Duodenal mucosa (tissue), 2 donors: ENCODE results near the gene PEPD.

Experiments
- H3K27ac ChIP-seq: one replicate; pipeline ENCODE4 v1.7.0; 2013; ENCODE audit warnings: low read depth, low read length
- H3K27me3 ChIP-seq, 2 donors: one replicate each; pipeline ENCODE4 v1.7.0; 2013; ENCODE audit warnings: low read length in 2 of 2, control low read depth in 1 of 2; ENCODE audit not compliant: insufficient read depth in 2 of 2, control insufficient read depth in 1 of 2
- H3K36me3 ChIP-seq, 2 donors: one replicate each; pipeline ENCODE4 v1.7.0; 2013; ENCODE audit warnings: low read length in 2 of 2, control low read depth in 1 of 2; ENCODE audit not compliant: insufficient read depth in 2 of 2, control insufficient read depth in 1 of 2
- H3K4me1 ChIP-seq, 2 donors: one replicate each; pipeline ENCODE4 v1.7.0; 2013; ENCODE audit warnings: low read length in 2 of 2, control low read depth in 1 of 2; ENCODE audit not compliant: insufficient read depth in 2 of 2, control insufficient read depth in 1 of 2
- H3K4me3 ChIP-seq, 2 donors: one replicate each; pipeline ENCODE4 v1.7.0; 2013; ENCODE audit warnings: low read length in 2 of 2, low read depth in 1 of 2
- H3K9ac ChIP-seq, 2 donors: one replicate each; pipeline ENCODE4 v1.7.0; 2013; ENCODE audit warnings: low read length in 2 of 2, low read depth in 1 of 2
- H3K9me3 ChIP-seq, 2 donors: one replicate each; pipeline ENCODE4 v1.7.0; 2013; ENCODE audit warnings: low read length in 2 of 2, control low read depth in 1 of 2; ENCODE audit not compliant: control insufficient read depth in 1 of 2

The PEPD gene

GRCh38 chr19:33469171-33470039, 52.2 kb downstream of the PEPD start:
- Histone ChIP-seq H3K27ac (no peak overlapping the region), H3K9ac (no peak overlapping the region), H3K36me3 (peaks cover 2 to 4% of the 10 kb centered on the region in 2 donors), H3K9me3 (no peaks in the 10 kb centered on the region), H3K4me1 (no peaks in the 10 kb centered on the region), H3K27me3 (no peaks in the 10 kb centered on the region), H3K4me3 (no peak overlapping the region)

- Histone ChIP-seq H3K9ac (no peak overlapping the region), H3K27ac (no peak overlapping the region), H3K9me3 (no peaks in the 10 kb centered on the region), H3K36me3 (peaks cover 4% of the 10 kb centered on the region in 2 donors), H3K4me1 (no peaks in the 10 kb centered on the region), H3K4me3 (no peak overlapping the region), H3K27me3 (no peaks in the 10 kb centered on the region)
These were observed 53.0 kb downstream of the PEPD start for GRCh38 chr19:33468361-33469170.

- Histone ChIP-seq H3K9me3 (no peaks in the 10 kb centered on the region), H3K4me1 (no peaks in the 10 kb centered on the region), H3K27ac (no peak overlapping the region), H3K27me3 (no peaks in the 10 kb centered on the region), H3K36me3 (peaks cover 4 to 10% of the 10 kb centered on the region in 2 donors), H3K9ac (no peak overlapping the region), H3K4me3 (no peak overlapping the region)
These were observed 53.7 kb downstream of the PEPD start for GRCh38 chr19:33467851-33468250.

- no peak overlapping the region for H3K27ac ChIP-seq
- no peak overlapping the region for H3K4me3 ChIP-seq
- no peaks in the 10 kb centered on the region for H3K4me1 ChIP-seq
- peaks cover 4 to 23% of the 10 kb centered on the region in 2 donors for H3K36me3 ChIP-seq
- H3K27me3 ChIP-seq = no peaks in the 10 kb centered on the region
- H3K9me3 ChIP-seq = no peaks in the 10 kb centered on the region
- no peak overlapping the region for H3K9ac ChIP-seq
These were observed 55.8 kb downstream of the PEPD start for GRCh38 chr19:33465834-33466233.

GRCh38 chr19:33465371-33465770, 56.2 kb downstream of the PEPD start:
- Histone ChIP-seq H3K4me1 (no peaks in the 10 kb centered on the region), H3K27ac (no peak overlapping the region), H3K9me3 (no peaks in the 10 kb centered on the region), H3K9ac (no peak overlapping the region), H3K27me3 (no peaks in the 10 kb centered on the region), H3K4me3 (no peak overlapping the region), H3K36me3 (peaks cover 4 to 27% of the 10 kb centered on the region in 2 donors)

GRCh38 chr19:33464733-33465115, 56.9 kb downstream of the PEPD start:
- Histone ChIP-seq H3K4me3 (no peak overlapping the region), H3K4me1 (no peaks in the 10 kb centered on the region), H3K9me3 (no peaks in the 10 kb centered on the region), H3K9ac (no peak overlapping the region), H3K27ac (no peak overlapping the region), H3K27me3 (no peaks in the 10 kb centered on the region), H3K36me3 (peaks cover 4 to 30% of the 10 kb centered on the region in 2 donors)

GRCh38 chr19:33464010-33464732, 57.4 kb downstream of the PEPD start:
- no peak overlapping the region for H3K9ac ChIP-seq
- no peak overlapping the region for H3K27ac ChIP-seq
- H3K4me3 ChIP-seq = no peak overlapping the region
- H3K27me3 ChIP-seq = no peaks in the 10 kb centered on the region
- H3K36me3 ChIP-seq = peaks cover 4 to 30% of the 10 kb centered on the region in 2 donors
- H3K4me1 ChIP-seq = no peaks in the 10 kb centered on the region
- H3K9me3 ChIP-seq = no peaks in the 10 kb centered on the region

GRCh38 chr19:33463199-33463598, 58.4 kb downstream of the PEPD start:
- Histone ChIP-seq H3K4me1 (no peaks in the 10 kb centered on the region), H3K9me3 (no peaks in the 10 kb centered on the region), H3K27me3 (no peaks in the 10 kb centered on the region), H3K4me3 (no peak overlapping the region), H3K36me3 (peaks cover 13 to 36% of the 10 kb centered on the region in 2 donors), H3K9ac (no peak overlapping the region), H3K27ac (no peak overlapping the region)

- Histone ChIP-seq H3K4me1 (no peaks in the 10 kb centered on the region), H3K36me3 (peaks cover 13 to 39% of the 10 kb centered on the region in 2 donors), H3K27ac (no peak overlapping the region), H3K27me3 (no peaks in the 10 kb centered on the region), H3K9ac (no peak overlapping the region), H3K9me3 (no peaks in the 10 kb centered on the region), H3K4me3 (no peak overlapping the region)
These were observed 59.3 kb downstream of the PEPD start for GRCh38 chr19:33462112-33462791.
